Activated B cell treated with CpG ODN at 0.5 μM for 24 hours (primary cell): ENCODE data around the gene RASAL2. TPM values are rescaled to one million over a fixed set of nuclear protein-coding genes. Genes with fewer than 3 reads are reported as not detected.

Source experiments
- ATAC-seq: fragments of 200-7000 bp; cut with Tn5 transposase; one replicate; pipeline ENCODE4 v1.10.0; 2021; ENCODE audit warnings: low read depth, mild to moderate bottlenecking, moderate library complexity
- CTCF ChIA-PET: fragments of 350-600 bp; sonication (Branson Sonifier 250); formaldehyde crosslinking; loops from one replicate; lab custom pipeline; 2021; ENCODE audit warnings: antibody characterized with exemption; lab: Charles Lee
- POLR2A ChIA-PET: fragments of 350-600 bp; sonication (Branson Sonifier 250); formaldehyde crosslinking; loops from one replicate; lab custom pipeline; 2021; ENCODE audit warnings: antibody characterized with exemption; lab: Charles Lee
- DNase-seq: peaks from one replicate; pipeline ENCODE4 v3.0.0; 2022
- H3K27ac Mint-ChIP-seq: one replicate; pipeline ENCODE4 v1.8.0; 2020; ENCODE audit warnings: mixed read lengths
- H3K27me3 Mint-ChIP-seq: one replicate; pipeline ENCODE4 v1.8.0; 2021; ENCODE audit warnings: mixed read lengths
- H3K36me3 Mint-ChIP-seq: one replicate; pipeline ENCODE4 v1.8.0; 2021; ENCODE audit warnings: low read depth, mixed read lengths
- H3K4me1 Mint-ChIP-seq: one replicate; pipeline ENCODE4 v1.8.0; 2021; ENCODE audit warnings: mixed read lengths
- H3K4me3 Mint-ChIP-seq: one replicate; pipeline ENCODE4 v1.8.0; 2020; ENCODE audit warnings: mild to moderate bottlenecking, mixed read lengths
- H3K9me3 Mint-ChIP-seq: one replicate; pipeline ENCODE4 v1.8.0; 2020; ENCODE audit warnings: mixed read lengths
- CTCF ChIP-seq: fragments of 200-600 bp; IDR thresholded peaks from one replicate; pipeline ENCODE4 v1.8.0; 2022; ENCODE audit warnings: antibody characterized with exemption, mild to moderate bottlenecking
- intact Hi-C: fragments of 100-400 bp; cut with micrococcal nuclease; formaldehyde crosslinking; loops from one replicate; pipeline ENCODE4 v1.15.1; 2024
- total RNA-seq: library from RNA; stranded (reverse); gene quantifications from 2 replicates; pipeline ENCODE4 v1.2.3, GENCODE V29; 2022

The RASAL2 gene
- total RNA-seq, 1 donor from 2014 or later, result 0.16 TPM

GRCh38 chr1:178495741-178496409 is 402.0 kb downstream of the RASAL2 start:
- intact Hi-C loops, result no loop called here

GRCh38 chr1:178496410-178497135 is 402.7 kb downstream of the RASAL2 start, which contains the start of gene CLEC20A:
TSS of gene CLEC20A (minus strand) at chr1:178496964. CDS start at chr1:178496939, 25 bp downstream.
- Mint-ChIP-seq H3K36me3 (no peaks in the 10 kb centered on the region), H3K9me3 (no peaks in the 10 kb centered on the region), H3K27ac (no peak within 1 kb of the TSS), H3K27me3 (no peaks in the 10 kb centered on the region), H3K4me1 (peaks cover under 1% of the 10 kb centered on the region), H3K4me3 (no peak within 1 kb of the TSS)
- DNase-seq (no peak), ATAC-seq (no peak)
- no peak for TF ChIP-seq CTCF
- ChIA-PET CTCF (no interaction called here), POLR2A (no interaction called here)
- intact Hi-C loops, result no loop called here

More at GRCh38 chr1:178495741-178496409, 402.0 kb downstream of the RASAL2 start:
- TF ChIP-seq CTCF, result no peak
- no peak for DNase-seq
- Mint-ChIP-seq H3K27ac (no peak overlapping the region), H3K4me1 (no peaks in the 10 kb centered on the region), H3K27me3 (no peaks in the 10 kb centered on the region), H3K9me3 (no peaks in the 10 kb centered on the region), H3K36me3 (no peaks in the 10 kb centered on the region), H3K4me3 (no peak overlapping the region)
- ChIA-PET POLR2A (no interaction called here), CTCF (no interaction called here)
- ATAC-seq, result no peak

GRCh38 chr1:178497903-178498478 is 404.1 kb downstream of the RASAL2 start:
- POLR2A ChIA-PET, result no interaction called here
- Mint-ChIP-seq H3K4me3 (no peak overlapping the region), H3K36me3 (no peaks in the 10 kb centered on the region), H3K27ac (no peak overlapping the region), H3K4me1 (peaks cover 2% of the 10 kb centered on the region), H3K27me3 (no peaks in the 10 kb centered on the region), H3K9me3 (no peaks in the 10 kb centered on the region)
- ATAC-seq (no peak), DNase-seq (no peak)
- no peak for TF ChIP-seq CTCF
- intact Hi-C loops, result no loop called here
- CTCF ChIA-PET, result interaction anchor here (0.5 kb wide), 1 partner anchor 505 kb away, joined by 3 read pairs; no protein-coding TSS in a partner anchor

GRCh38 chr1:178498896-178499675 is 405.2 kb downstream of the RASAL2 start:
- DNase-seq (no peak), ATAC-seq (no peak)
- Mint-ChIP-seq H3K9me3 (no peaks in the 10 kb centered on the region), H3K27me3 (no peaks in the 10 kb centered on the region), H3K4me3 (no peak overlapping the region), H3K36me3 (no peaks in the 10 kb centered on the region), H3K4me1 (peaks cover 2% of the 10 kb centered on the region), H3K27ac (no peak overlapping the region)
- intact Hi-C loops, result no loop called here
- ChIA-PET CTCF (interaction anchor here (5.8 kb wide), 1 partner anchor 187 kb away, joined by 60 read pairs; no protein-coding TSS in a partner anchor), POLR2A (no interaction called here)
- TF ChIP-seq CTCF, result no peak
